Measurements from ENCODE around the gene C1GALT1. TPM values are rescaled to one million over a fixed set of nuclear protein-coding genes. Genes with fewer than 3 reads are reported as not detected.

C1GALT1 gene
- total and polyA plus RNA-seq, 2 donors (not counting 3 experiments of a cell fraction or from before 2014, with no cell fraction given) = 18.3 to 31.1 TPM

DNA sequence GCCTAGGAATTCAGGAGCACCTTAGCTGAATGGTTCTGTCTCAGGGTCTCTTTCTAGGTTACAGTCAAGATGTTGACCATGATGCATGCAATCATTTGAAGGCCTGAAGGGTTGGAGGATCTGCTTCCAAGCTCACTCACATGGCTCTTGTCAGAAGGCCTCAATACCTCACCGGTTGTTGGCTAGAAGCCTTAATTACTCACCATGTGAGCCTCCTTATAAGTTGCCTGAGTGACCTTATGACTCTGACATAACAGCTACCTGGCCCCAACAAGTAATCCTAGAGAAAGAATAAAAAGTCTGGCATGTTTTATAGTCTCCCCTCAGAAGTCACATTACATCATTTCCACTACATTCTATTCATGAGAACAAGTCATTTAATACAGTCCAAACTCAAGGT lies 3.4 kb upstream of the C1GALT1 start:
- no TSS peak for BruUV-seq (replicated peaks)
- dilution Hi-C loops (cut with MboI; ENCODE audit: extremely low pct_ligation_motif_present, low sequenced_read_pairs) (no loop called here), intact Hi-C loops (cut with micrococcal nuclease) (no loop called here)
- Histone ChIP-seq H2AFZ (ENCODE audit: low read depth, low read length) (no peak overlapping the region), H3K9me1 (replicated peaks; ENCODE audit: control insufficient read depth, extremely low read depth, insufficient read depth, low read length) (no peaks in the 10 kb centered on the region), H4K20me1 (replicated peaks; ENCODE audit: control insufficient read depth, extremely low read depth, insufficient read depth, low read length) (no peaks in the 10 kb centered on the region), H3K4me1 (ENCODE audit: control insufficient read depth, extremely low read depth, insufficient read depth, low read length) (peaks cover 32% of the 10 kb centered on the region), H3K27ac (ENCODE audit: insufficient read depth, low read depth, low read length) (no peak overlapping the region), H3K4me3 (replicated peaks in 1 of 3; ENCODE audit: insufficient read depth in 1 of 3, low read depth in 1 of 3, low read length in 3 of 3) (no peak overlapping the region), H3K9me3 (replicated peaks; ENCODE audit: control insufficient read depth, insufficient read depth, low read length) (no peaks in the 10 kb centered on the region), H3K36me3 (ENCODE audit: control insufficient read depth in 2 of 2, extremely low read depth in 1 of 2, insufficient read depth in 2 of 2, low read length in 2 of 2) (no peaks in the 10 kb centered on the region), H3K79me2 (ENCODE audit: control insufficient read depth, insufficient read depth, low read length) (peaks cover 6% of the 10 kb centered on the region), H3K27me3 (ENCODE audit: control insufficient read depth in 2 of 2, insufficient read depth in 2 of 2, low read length in 2 of 2) (no peaks in the 10 kb centered on the region), H3K9ac (replicated peaks; ENCODE audit: extremely low read depth, insufficient read depth, low read length) (no peak overlapping the region), H3K4me2 (ENCODE audit: insufficient read depth, low read length) (no peak overlapping the region)
- no peak for DNase-seq (ENCODE audit: low read depth, low spot score)
- TF ChIP-seq FOS (IDR thresholded peaks at IDR 0.05; ENCODE audit: borderline replicate concordance, insufficient read depth, low read length) = no peak
- no peak for TF ChIP-seq POLR2A (IDR thresholded peaks at IDR 0.05; ENCODE audit: low read depth, low read length)
- no peak for TF ChIP-seq GATA2 (IDR thresholded peaks at IDR 0.05; ENCODE audit: insufficient read depth, insufficient read length, low read depth, low read length)
- no peak for TF ChIP-seq JUN (IDR thresholded peaks at IDR 0.05; ENCODE audit: borderline replicate concordance, insufficient read depth, insufficient read length, low read depth)
- TF ChIP-seq, protein P1, sequence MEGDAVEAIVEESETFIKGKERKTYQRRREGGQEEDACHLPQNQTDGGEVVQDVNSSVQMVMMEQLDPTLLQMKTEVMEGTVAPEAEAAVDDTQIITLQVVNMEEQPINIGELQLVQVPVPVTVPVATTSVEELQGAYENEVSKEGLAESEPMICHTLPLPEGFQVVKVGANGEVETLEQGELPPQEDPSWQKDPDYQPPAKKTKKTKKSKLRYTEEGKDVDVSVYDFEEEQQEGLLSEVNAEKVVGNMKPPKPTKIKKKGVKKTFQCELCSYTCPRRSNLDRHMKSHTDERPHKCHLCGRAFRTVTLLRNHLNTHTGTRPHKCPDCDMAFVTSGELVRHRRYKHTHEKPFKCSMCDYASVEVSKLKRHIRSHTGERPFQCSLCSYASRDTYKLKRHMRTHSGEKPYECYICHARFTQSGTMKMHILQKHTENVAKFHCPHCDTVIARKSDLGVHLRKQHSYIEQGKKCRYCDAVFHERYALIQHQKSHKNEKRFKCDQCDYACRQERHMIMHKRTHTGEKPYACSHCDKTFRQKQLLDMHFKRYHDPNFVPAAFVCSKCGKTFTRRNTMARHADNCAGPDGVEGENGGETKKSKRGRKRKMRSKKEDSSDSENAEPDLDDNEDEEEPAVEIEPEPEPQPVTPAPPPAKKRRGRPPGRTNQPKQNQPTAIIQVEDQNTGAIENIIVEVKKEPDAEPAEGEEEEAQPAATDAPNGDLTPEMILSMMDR (IDR thresholded peaks at IDR 0.05; ENCODE audit: extremely low read depth in 1 of 2, insufficient read depth in 1 of 2, low read depth in 1 of 2, low read length in 2 of 2) = no peak
- TF ChIP-seq, protein P2, sequence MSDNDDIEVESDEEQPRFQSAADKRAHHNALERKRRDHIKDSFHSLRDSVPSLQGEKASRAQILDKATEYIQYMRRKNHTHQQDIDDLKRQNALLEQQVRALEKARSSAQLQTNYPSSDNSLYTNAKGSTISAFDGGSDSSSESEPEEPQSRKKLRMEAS (IDR thresholded peaks at IDR 0.05; ENCODE audit: insufficient read depth, insufficient read length) = no peak
- no peak for TF ChIP-seq MYC (IDR thresholded peaks at IDR 0.05; ENCODE audit: low read depth, low read length)
- no peak for TF ChIP-seq EZH2 (IDR thresholded peaks at IDR 0.05; ENCODE audit: borderline replicate concordance, low read depth, low read length, severe bottlenecking)
- no peak for TF ChIP-seq POLR2AphosphoS5 (IDR thresholded peaks at IDR 0.05; ENCODE audit: insufficient read depth, low read depth, low read length)
- ChIA-PET POLR2A (no interaction called here), CTCF (no interaction called here)
- no peak for FAIRE-seq

Measured in endothelial cell of umbilical vein (primary cell).